ENCODE results near the gene ASB4.

- TF ChIP-seq, protein P1, sequence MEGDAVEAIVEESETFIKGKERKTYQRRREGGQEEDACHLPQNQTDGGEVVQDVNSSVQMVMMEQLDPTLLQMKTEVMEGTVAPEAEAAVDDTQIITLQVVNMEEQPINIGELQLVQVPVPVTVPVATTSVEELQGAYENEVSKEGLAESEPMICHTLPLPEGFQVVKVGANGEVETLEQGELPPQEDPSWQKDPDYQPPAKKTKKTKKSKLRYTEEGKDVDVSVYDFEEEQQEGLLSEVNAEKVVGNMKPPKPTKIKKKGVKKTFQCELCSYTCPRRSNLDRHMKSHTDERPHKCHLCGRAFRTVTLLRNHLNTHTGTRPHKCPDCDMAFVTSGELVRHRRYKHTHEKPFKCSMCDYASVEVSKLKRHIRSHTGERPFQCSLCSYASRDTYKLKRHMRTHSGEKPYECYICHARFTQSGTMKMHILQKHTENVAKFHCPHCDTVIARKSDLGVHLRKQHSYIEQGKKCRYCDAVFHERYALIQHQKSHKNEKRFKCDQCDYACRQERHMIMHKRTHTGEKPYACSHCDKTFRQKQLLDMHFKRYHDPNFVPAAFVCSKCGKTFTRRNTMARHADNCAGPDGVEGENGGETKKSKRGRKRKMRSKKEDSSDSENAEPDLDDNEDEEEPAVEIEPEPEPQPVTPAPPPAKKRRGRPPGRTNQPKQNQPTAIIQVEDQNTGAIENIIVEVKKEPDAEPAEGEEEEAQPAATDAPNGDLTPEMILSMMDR (IDR thresholded peaks at IDR 0.05; ENCODE audit: low read depth, low read length) = no peak
- no peak for TF ChIP-seq EZH2phosphoT487 (IDR thresholded peaks at IDR 0.05; ENCODE audit: low read depth)
Observed at GRCh38 chr7:95476072-95476847, 9.5 kb upstream of the ASB4 start.

Measured in OCI-LY3 (cell line).